PC-9 (cell line): ENCODE results near the gene SETBP1. TPM values are rescaled to one million over a fixed set of nuclear protein-coding genes. Genes with fewer than 3 reads are reported as not detected.

Source experiments
- BruUV-seq: library from RNA; stranded (reverse); fragments of 400-500 nt; replicated peaks from 2 replicates; lab custom pipeline; 2021; lab: Mats Ljungman, UMichigan
- CTCF ChIA-PET: fragments of 300-600 bp; sonication (Branson Sonifier 250); formaldehyde crosslinking; loops from one replicate; lab custom pipeline; 2022; ENCODE audit warnings: antibody characterized with exemption; lab: Charles Lee
- POLR2A ChIA-PET: fragments of 300-600 bp; sonication (Branson Sonifier 250); formaldehyde crosslinking; loops from one replicate; lab custom pipeline; 2022; ENCODE audit warnings: antibody characterized with exemption; ENCODE audit not compliant: unreplicated experiment; lab: Charles Lee
- DNase-seq, 2 experiments: peaks; one replicate each; pipeline versions ENCODE4 v3.0.0 to v3.0.0-alpha.2; 2015 to 2022; ENCODE audit warnings: mixed read lengths in 1 of 2
- H2AFZ ChIP-seq: fragments of 200-600 bp; sonication (generic); 2 replicates; pipeline ENCODE4 v1.8.1; 2017; ENCODE audit warnings: antibody characterized with exemption
- H3F3A ChIP-seq: fragments of 200-600 bp; sonication (generic); 2 replicates; pipeline ENCODE4 v1.8.1; 2017; ENCODE audit warnings: antibody characterized with exemption, mild to moderate bottlenecking, low read depth; ENCODE audit not compliant: insufficient read depth
- H3K27ac ChIP-seq: fragments of 200-600 bp; sonication (generic); 2 replicates; pipeline ENCODE4 v1.6.1; 2016; ENCODE audit warnings: mixed run types
- H3K27me3 ChIP-seq: fragments of 200-600 bp; sonication (generic); 2 replicates; pipeline ENCODE4 v1.6.1; 2016; ENCODE audit warnings: low read depth, mixed run types; ENCODE audit not compliant: insufficient read depth
- H3K36me3 ChIP-seq: fragments of 200-600 bp; sonication (generic); 2 replicates; pipeline ENCODE4 v1.6.1; 2016; ENCODE audit warnings: low read depth, mixed run types
- H3K4me1 ChIP-seq: fragments of 200-600 bp; sonication (generic); replicated peaks from 2 replicates; pipeline ENCODE4 v1.6.1; 2016; ENCODE audit warnings: mixed run types; ENCODE audit not compliant: insufficient read depth
- H3K4me2 ChIP-seq: fragments of 200-600 bp; sonication (generic); 2 replicates; pipeline ENCODE4 v1.6.1; 2017; ENCODE audit warnings: mixed run types
- H3K4me3 ChIP-seq: fragments of 200-600 bp; sonication (generic); 2 replicates; pipeline ENCODE4 v1.6.1; 2016; ENCODE audit warnings: mixed run types
- H3K79me2 ChIP-seq: fragments of 200-600 bp; sonication (generic); 2 replicates; pipeline ENCODE4 v1.6.1; 2017; ENCODE audit warnings: low read depth, mixed run types
- H3K9me2 ChIP-seq: fragments of 200-600 bp; sonication (generic); 2 replicates; pipeline ENCODE4 v1.8.1; 2017; ENCODE audit warnings: mild to moderate bottlenecking; ENCODE audit not compliant: insufficient read depth
- H3K9me3 ChIP-seq: fragments of 200-600 bp; sonication (generic); 2 replicates; pipeline ENCODE4 v1.8.1; 2016; ENCODE audit warnings: low read depth; ENCODE audit not compliant: insufficient read depth
- H4K20me1 ChIP-seq: fragments of 200-600 bp; sonication (generic); 2 replicates; pipeline ENCODE4 v1.8.1; 2017; ENCODE audit not compliant: insufficient read depth
- EZH2 ChIP-seq: fragments of 200-600 bp; sonication (generic); IDR thresholded peaks from 2 replicates; pipeline ENCODE4 v1.8.0; 2017; ENCODE audit warnings: antibody characterized with exemption, low read depth
- intact Hi-C: fragments of 100-400 bp; cut with micrococcal nuclease; formaldehyde crosslinking; loops from one replicate; pipeline ENCODE4 v1.10.0; 2022; ENCODE audit not compliant: unreplicated experiment
- total RNA-seq: library from RNA; stranded (reverse); gene quantifications from 2 replicates; pipeline ENCODE4 v1.2.3, GENCODE V29; 2021
- TF ChIP-seq, protein P1 (sequence below): fragments of 200-600 bp; sonication (generic); conservative IDR thresholded peaks from 2 replicates; pipeline ENCODE4 v1.6.1; 2017; ENCODE audit warnings: mixed run types, antibody characterized with exemption, mild to moderate bottlenecking, moderate library complexity

Gene SETBP1
- total RNA-seq, 1 experiment from 2014 or later, result 9.0 TPM

DNA sequence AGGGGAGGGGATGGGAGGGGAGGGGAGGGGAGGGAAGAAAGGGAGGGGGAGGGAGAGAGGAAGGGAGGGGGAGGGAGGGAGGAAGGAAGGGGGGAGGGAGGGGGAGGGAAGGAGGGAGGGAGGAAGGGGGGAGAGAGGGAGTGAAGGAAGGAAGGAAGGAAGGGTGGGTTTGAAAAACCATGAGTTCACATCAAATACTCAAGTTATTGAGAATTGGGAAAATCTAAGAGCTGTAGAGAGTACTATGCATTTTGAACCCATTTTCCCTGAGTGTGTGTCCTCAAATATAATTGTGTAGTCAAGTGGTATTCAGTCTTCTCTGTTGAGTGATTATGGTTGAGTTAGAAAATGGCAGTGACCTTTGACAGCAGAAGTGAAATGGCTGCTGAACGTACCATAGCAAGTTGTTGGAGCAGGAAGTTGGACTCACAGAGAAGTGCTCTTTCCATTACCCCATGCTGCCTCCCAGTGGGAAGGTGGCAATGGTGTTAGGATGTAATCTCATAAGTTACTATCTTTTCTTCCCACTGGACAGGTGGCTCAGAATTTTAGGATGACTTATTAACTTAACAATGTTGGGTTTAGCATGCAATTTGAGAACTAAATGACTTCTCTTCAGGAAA, 214.6 kb downstream of the SETBP1 start:
- no peaks in the 10 kb centered on the region for H4K20me1 ChIP-seq
- ChIA-PET CTCF (interaction anchor here (0.7 kb wide), 1 partner anchor 465 kb away, joined by 4 read pairs; no protein-coding TSS in a partner anchor), POLR2A (interaction anchor here (0.6 kb wide), 1 partner anchor 406 kb away, joined by 7 read pairs; no protein-coding TSS in a partner anchor)
- no peaks in the 10 kb centered on the region for H3F3A ChIP-seq
- no TSS peak for BruUV-seq
- no peak overlapping the region for H3K27ac ChIP-seq
- no peaks in the 10 kb centered on the region for H3K36me3 ChIP-seq
- no peak overlapping the region for H3K4me2 ChIP-seq
- no peak overlapping the region for H3K4me3 ChIP-seq
- no peaks in the 10 kb centered on the region for H3K79me2 ChIP-seq
- DNase-seq, result peak; percentile 30 to 45
- no peaks in the 10 kb centered on the region for H3K27me3 ChIP-seq
- TF ChIP-seq, protein P1, sequence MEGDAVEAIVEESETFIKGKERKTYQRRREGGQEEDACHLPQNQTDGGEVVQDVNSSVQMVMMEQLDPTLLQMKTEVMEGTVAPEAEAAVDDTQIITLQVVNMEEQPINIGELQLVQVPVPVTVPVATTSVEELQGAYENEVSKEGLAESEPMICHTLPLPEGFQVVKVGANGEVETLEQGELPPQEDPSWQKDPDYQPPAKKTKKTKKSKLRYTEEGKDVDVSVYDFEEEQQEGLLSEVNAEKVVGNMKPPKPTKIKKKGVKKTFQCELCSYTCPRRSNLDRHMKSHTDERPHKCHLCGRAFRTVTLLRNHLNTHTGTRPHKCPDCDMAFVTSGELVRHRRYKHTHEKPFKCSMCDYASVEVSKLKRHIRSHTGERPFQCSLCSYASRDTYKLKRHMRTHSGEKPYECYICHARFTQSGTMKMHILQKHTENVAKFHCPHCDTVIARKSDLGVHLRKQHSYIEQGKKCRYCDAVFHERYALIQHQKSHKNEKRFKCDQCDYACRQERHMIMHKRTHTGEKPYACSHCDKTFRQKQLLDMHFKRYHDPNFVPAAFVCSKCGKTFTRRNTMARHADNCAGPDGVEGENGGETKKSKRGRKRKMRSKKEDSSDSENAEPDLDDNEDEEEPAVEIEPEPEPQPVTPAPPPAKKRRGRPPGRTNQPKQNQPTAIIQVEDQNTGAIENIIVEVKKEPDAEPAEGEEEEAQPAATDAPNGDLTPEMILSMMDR, result peak; percentile 70
- no peak for TF ChIP-seq EZH2
- H3K9me3 ChIP-seq, result peaks cover 2% of the 10 kb centered on the region; the same call in 1 of the 2 replicates
- intact Hi-C loops, result loop anchor here (1.0 to 10.0 kb wide), 4 partner anchors 70 to 553 kb away; partner anchors contain the start of gene SETBP1
- H3K4me1 ChIP-seq, result peaks cover 8% of the 10 kb centered on the region; the same call in 1 of the 2 replicates
- no peak overlapping the region for H2AFZ ChIP-seq
- no peaks in the 10 kb centered on the region for H3K9me2 ChIP-seq

DNA sequence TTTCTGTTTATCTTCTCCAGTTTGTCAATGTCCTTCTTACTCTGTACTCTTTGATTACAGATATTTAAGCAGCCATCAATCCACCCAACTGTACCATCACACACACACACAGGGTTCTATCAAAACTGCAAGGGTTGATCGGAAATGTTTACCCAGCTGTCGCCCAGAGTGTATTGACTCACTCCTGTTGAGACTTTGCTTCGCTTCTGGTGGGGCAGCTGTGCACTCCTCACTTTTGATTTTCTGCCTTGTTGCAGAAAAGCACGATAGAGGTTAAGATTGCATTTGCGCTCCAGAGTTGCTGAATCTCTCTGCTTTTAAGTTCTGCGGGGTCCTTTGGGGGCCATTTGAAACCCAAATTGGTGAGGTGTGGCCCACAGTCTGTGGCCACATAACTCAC, 216.2 kb downstream of the SETBP1 start:
- H3K27ac ChIP-seq, result no peak overlapping the region
- no peak overlapping the region for H3K4me3 ChIP-seq
- no peak for DNase-seq
- no peaks in the 10 kb centered on the region for H3F3A ChIP-seq
- H3K4me1 ChIP-seq, result peaks cover 8% of the 10 kb centered on the region; the same call in 1 of the 2 replicates
- no peaks in the 10 kb centered on the region for H3K27me3 ChIP-seq
- no peaks in the 10 kb centered on the region for H3K36me3 ChIP-seq
- intact Hi-C loops, result loop anchor here (5.0 to 10.0 kb wide), 3 partner anchors 72 to 555 kb away; no protein-coding TSS in a partner anchor
- BruUV-seq, result no TSS peak
- H3K4me2 ChIP-seq, result no peak overlapping the region
- ChIA-PET POLR2A (no interaction called here), CTCF (no interaction called here)
- no peak for TF ChIP-seq EZH2
- TF ChIP-seq, protein P1, result no peak
- no peaks in the 10 kb centered on the region for H4K20me1 ChIP-seq
- H2AFZ ChIP-seq, result no peak overlapping the region
- H3K9me2 ChIP-seq, result no peaks in the 10 kb centered on the region
- H3K79me2 ChIP-seq, result no peaks in the 10 kb centered on the region
- H3K9me3 ChIP-seq, result no peaks in the 10 kb centered on the region

DNA sequence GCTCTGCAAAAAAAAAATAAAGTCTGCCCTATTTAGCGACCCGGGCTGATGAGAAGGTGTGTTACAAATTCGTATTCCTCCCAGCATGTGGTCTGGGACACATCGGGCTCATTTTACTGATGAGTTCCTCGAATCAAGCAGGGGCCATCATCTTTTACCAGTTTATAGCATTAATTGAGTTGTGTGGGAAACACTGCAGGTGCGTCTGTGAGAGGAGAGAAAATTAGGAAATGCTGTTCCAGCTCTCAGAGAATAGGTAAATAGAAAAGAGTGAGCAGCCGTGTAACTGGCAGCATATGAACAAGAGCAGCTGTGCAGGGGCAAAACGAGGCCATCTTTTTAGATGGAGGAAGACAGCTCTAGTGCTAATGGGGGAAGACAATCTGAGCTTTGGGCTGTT, 216.7 kb downstream of the SETBP1 start:
- ChIA-PET CTCF (no interaction called here), POLR2A (no interaction called here)
- no peak overlapping the region for H3K4me2 ChIP-seq
- H3K9me2 ChIP-seq, result no peaks in the 10 kb centered on the region
- no peak for DNase-seq
- no peak overlapping the region for H3K27ac ChIP-seq
- H4K20me1 ChIP-seq, result no peaks in the 10 kb centered on the region
- no TSS peak for BruUV-seq
- intact Hi-C loops, result loop anchor here (5.0 to 10.0 kb wide), 3 partner anchors 73 to 555 kb away; no protein-coding TSS in a partner anchor
- TF ChIP-seq, protein P1, result no peak
- no peaks in the 10 kb centered on the region for H3K36me3 ChIP-seq
- no peaks in the 10 kb centered on the region for H3F3A ChIP-seq
- no peaks in the 10 kb centered on the region for H3K9me3 ChIP-seq
- no peak overlapping the region for H3K4me3 ChIP-seq
- H3K27me3 ChIP-seq, result no peaks in the 10 kb centered on the region
- peaks cover 8% of the 10 kb centered on the region; the same call in 1 of the 2 replicates for H3K4me1 ChIP-seq
- no peaks in the 10 kb centered on the region for H3K79me2 ChIP-seq
- H2AFZ ChIP-seq, result no peak overlapping the region
